GM21619 (cell line): ENCODE results near the gene TBC1D17.

Experiments
- ATAC-seq: cut with Tn5 transposase; IDR thresholded peaks from one replicate; pipeline ENCODE4 v1.9.1; 2021; ENCODE audit not compliant: unreplicated experiment

Gene TBC1D17

GRCh38 chr19:49875177-49875576 is 2.3 kb upstream of the TBC1D17 start:
- no peak for ATAC-seq

DNA sequence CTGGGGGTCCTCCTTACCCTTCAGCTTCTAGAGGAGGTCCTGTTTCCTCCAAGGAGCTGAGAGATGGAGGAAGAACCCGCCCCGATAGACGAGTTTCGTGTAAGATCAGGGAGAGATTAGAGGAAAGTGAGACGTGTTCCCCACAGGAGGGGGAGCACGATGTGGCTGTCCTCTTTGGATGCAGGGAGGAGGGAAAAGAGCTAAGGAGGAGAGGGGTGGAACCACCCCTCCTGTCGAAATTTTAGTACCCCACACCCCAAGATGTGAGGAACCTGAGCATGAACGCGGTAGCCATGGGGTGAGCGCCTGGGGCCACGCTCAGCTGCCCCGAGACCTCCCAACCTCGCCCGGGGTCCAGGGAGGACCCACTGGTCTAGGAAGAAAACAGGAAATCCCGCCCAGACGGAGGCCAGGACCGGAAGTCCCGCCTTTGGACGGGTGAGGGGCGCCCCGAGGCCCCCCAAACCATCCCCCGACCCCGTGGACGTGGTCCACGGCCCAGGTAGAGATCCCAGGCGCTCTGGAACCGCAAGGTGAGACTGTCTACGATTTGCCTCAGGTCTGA is 1.6 kb upstream of the TBC1D17 start:
- ATAC-seq = no peak

- ATAC-seq = peak; percentile 38
Observed at GRCh38 chr19:49876422-49877019, 981 bp upstream of the TBC1D17 start.

DNA sequence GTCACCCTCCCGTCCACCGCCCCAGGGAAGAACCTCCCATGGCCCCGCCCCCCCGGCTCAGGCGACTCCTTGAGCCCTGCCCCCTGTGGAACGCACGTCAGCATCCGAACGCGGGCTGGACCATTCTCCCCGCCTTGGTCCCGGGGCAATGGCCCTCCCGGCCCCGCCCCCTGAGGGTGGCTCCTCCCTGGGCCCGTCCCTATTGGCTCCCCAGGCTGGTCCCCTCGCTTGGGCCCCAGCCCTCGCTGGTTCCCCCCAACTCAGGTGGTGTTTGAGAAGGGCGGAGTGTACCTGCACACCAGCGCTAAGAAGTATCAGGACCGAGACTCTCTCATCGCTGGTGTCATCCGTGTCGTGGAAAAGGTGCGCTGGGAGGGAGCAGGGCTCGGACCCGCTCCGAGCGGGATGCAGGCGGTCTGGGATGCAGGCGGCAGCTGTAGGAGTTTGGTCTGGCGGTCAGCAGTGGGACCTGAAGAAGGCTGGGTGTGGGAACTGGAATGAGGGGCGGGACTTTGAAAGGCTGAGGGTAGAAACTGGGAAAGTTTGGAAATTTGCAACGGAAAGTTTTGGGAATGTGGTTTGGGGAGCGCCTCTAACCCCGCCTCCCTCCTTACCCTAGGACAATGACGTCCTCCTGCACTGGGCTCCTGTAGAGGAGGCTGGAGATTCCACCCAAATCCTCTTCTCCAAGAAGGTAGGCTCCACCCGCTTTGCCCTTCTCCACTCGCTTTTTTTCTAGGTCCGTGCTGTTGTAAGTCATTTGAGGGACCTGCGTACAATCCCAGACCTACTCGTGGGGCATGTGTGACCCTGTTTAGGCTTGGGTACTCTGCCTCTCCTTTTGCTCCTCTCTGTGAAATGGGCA is 609 bp downstream of the TBC1D17 start:
- peak; percentile 36 for ATAC-seq

- no peak for ATAC-seq
Observed at GRCh38 chr19:49878744-49879070, 1.2 kb downstream of the TBC1D17 start.

DNA sequence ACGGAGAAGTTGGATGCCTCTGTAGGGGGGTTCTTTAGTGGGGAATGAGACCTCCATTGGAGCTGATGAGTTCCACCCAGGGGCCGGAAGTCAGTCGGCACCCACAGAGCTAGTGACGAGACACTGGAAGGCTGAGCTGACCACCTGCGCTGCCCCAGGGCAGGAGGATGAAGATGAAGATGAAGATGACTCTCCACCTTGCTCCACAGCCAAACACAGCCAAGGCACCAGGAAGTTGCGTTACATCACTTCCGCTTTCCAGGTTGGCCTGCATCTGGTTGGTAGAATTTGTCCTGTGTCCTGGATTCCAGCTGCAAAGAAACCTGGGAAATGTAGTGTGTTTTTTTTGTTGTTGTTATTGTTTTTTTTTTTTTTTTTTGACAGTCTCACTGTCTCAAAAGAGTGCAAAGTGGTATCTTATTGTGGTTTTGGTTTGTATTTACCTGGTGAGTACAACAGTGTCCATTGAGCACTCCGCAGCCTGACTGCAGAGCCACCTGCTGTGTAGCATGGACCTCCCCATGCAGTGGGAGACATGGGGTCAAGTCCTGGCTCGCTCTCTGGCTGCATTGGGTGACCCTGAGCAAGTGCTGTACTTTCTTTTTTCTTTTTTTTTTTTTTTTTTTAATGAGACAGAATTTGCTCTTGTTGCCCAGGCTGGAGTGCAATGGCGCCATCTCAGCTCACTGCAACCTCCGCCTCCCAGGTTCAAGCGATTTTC is 1.9 kb downstream of the TBC1D17 start:
- no peak for ATAC-seq

GRCh38 chr19:49880162-49880869 is 2.8 kb downstream of the TBC1D17 start:
- ATAC-seq = no peak

- no peak for ATAC-seq
Observed at GRCh38 chr19:49881186-49881585, 3.7 kb downstream of the TBC1D17 start.

- ATAC-seq = no peak
Observed at GRCh38 chr19:49881672-49882394, 4.3 kb downstream of the TBC1D17 start.

DNA sequence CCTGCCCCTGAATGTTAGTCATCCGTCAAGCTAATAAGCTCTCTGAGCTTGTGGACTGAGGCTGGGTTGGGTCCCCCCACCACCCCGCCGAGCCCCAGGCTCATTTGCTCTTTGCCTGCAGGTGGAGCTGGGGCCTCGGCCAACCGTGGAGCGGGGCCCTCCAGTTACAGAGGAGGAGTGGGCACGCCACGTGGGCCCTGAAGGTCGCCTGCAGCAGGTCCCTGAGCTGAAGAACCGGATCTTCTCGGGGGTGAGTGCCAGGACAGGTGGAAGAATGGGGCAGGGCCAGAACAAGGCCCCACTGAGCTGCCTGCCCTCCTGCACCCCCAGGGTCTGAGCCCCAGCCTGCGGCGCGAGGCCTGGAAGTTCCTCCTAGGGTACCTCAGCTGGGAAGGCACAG is 5.1 kb downstream of the TBC1D17 start:
- ATAC-seq = no peak

GRCh38 chr19:49883094-49883493 is 5.6 kb downstream of the TBC1D17 start:
- ATAC-seq = no peak

DNA sequence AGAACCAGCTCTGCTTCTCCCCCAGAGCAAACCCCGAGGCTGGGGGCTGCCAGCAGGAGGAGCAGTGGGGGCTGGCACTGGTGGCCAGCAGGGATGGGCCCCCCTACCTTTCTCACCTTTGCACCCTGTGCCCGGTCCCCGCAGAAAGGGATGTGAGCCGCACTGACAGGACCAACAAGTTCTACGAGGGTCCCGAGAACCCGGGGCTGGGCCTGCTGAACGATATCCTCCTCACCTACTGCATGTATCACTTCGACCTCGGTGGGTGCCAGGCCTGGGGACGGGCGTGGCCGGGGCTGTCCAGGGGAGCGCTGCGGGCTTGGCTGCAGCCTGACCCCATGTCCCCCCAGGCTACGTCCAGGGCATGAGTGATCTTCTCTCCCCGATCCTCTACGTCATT is 6.6 kb downstream of the TBC1D17 start:
- no peak for ATAC-seq

GRCh38 chr19:49884760-49885159 is 7.3 kb downstream of the TBC1D17 start:
- ATAC-seq = no peak

DNA sequence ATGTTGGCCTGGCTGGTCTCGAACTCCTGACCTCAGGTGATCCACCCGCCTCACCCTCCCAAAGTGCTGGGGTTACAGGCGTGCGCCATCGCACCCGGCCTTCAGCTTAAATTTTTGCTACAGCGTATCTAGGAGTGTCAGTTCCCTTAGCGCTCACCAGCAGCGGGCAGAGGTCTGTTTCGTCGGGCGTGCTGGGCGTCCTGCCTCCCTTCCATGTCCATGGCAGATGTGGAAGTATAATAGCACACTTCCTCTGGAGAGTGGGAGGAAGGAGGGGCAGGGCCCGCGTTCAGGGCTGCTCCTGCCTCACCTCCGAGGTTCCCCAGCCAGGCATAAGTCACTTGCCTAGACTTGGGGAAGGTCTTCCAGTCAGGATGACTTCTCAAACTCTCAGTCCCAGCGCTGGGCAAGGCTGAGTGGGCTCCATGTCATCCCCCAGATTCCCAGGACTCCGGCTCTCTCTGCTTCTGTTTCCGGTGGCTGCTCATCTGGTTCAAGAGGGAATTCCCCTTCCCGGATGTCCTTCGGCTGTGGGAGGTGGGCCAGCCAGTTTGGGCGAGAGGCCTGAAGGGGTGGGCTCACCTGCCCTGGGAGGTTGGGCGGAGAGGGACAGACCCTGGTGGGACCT is 9.6 kb downstream of the TBC1D17 start:
- no peak for ATAC-seq

- ATAC-seq = no peak
Observed at GRCh38 chr19:49887665-49888509, 10.4 kb downstream of the TBC1D17 start.

DNA sequence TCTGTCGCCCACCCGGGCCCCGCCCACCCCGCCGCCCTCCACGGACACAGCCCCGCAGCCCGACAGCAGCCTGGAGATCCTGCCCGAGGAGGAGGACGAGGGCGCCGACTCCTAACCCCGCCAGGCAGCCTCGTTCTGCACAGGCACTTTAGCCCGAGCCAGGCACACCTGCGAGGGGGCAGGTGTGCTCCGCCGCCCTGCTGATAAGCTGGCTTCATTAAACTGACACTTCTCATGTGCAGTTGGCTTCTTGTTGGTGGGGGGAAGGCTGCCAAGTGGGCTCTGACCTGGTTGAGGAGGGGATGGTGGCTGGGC is 11.0 kb downstream of the TBC1D17 start:
- no peak for ATAC-seq

- ATAC-seq = no peak
Observed at GRCh38 chr19:49889038-49889686, 11.7 kb downstream of the TBC1D17 start.

GRCh38 chr19:49889687-49890348 is 12.3 kb downstream of the TBC1D17 start:
- ATAC-seq = no peak
